Measurements from ENCODE around the gene PHETA1. TPM values are rescaled to one million over a fixed set of nuclear protein-coding genes. Genes with fewer than 3 reads are reported as not detected.

Gene PHETA1
- total and polyA plus RNA-seq, 2 experiments from 2014 or later: 5.3 to 12.9 TPM

DNA sequence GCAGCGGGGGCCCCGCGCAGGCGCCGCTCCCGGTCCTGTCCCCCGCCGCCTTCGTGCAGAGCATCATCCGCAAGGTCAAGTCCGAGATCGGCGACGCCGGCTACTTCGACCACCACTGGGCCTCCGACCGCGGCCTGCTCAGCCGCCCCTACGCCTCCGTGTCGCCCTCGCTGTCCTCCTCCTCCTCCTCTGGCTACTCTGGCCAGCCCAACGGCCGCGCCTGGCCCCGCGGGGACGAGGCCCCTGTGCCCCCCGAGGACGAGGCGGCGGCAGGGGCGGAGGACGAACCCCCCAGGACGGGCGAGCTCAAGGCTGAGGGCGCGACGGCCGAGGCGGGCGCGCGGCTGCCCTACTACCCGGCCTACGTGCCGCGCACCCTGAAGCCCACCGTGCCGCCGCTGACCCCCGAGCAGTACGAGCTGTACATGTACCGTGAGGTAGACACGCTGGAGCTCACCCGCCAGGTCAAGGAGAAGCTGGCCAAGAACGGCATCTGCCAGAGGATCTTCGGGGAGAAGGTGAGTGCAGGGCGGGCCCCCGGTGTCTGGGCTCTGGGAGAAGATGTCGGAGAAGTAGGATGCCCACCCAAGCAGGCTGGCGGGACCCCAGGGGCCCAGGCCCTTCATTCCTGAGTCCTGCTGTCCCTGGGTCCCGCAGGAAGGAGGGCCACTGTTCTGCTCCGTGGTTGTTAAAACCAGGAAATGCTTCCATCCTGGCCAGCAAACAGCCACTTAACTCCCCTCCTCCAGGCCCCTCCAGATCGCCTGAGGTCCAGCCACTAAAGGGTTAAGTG is 48.4 kb downstream of the PHETA1 start:
- DNase-seq (ENCODE audit: low spot score): no peak

DNA sequence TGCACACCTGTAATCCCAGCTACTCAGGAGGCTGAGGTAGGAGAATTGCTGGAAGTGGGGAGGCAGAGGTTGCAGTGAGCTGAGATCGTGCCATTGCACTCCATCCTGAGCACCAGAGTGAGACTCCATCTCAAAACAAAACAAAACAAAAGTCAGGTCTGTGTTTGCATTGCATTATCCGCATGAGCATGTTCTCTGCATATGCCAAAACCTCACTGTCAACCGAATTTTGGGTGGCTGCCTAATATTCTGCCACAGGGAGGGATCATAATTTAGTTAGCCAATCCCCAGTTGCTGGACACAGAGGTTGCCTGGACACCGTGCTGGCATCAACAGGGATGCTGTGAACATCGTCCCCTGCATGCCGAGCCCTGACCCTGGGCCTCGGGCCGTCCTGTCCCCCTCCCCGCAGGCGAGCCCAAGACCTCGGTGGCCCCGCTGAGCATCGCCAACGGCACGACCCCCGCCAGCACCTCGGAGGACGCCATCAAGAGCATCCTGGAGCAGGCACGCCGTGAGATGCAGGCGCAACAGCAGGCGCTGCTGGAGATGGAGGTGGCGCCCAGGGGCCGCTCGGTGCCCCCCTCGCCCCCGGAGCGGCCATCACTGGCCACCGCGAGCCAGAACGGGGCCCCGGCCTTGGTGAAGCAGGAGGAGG is 49.2 kb downstream of the PHETA1 start:
- Histone ChIP-seq H3F3A (replicated peaks; ENCODE audit: low read depth) (no peaks in the 10 kb centered on the region), H3K9me2 (ENCODE audit: insufficient read depth) (no peaks in the 10 kb centered on the region), H3K4me2 (no peak overlapping the region), H3K79me2 (replicated peaks; ENCODE audit: insufficient read depth) (no peaks in the 10 kb centered on the region), H2AFZ (no peak overlapping the region), H4K20me1 (replicated peaks; ENCODE audit: insufficient read depth) (no peaks in the 10 kb centered on the region), H3K4me3 (no peak overlapping the region), H3K36me3 (ENCODE audit: insufficient read depth) (no peaks in the 10 kb centered on the region), H3K27me3 (ENCODE audit: insufficient read depth) (no peaks in the 10 kb centered on the region), H3K27ac (ENCODE audit: low read depth) (no peak overlapping the region), H3K4me1 (ENCODE audit: insufficient read depth) (no peaks in the 10 kb centered on the region)
- ATAC-seq: no peak
- H3K36me3 Mint-ChIP-seq (ENCODE audit: low read depth): no peaks in the 10 kb centered on the region; the same call in 2 of the 3 replicates
- H3K4me1 Mint-ChIP-seq: no peaks in the 10 kb centered on the region
- H3K4me3 Mint-ChIP-seq: no peak overlapping the region
- H3K27ac Mint-ChIP-seq: no peak overlapping the region
- no peak for DNase-seq (ENCODE audit: low spot score)
- peaks cover 3% of the 10 kb centered on the region; the same call in 1 of the 3 replicates for H3K9me3 Mint-ChIP-seq
- peaks cover 10% of the 10 kb centered on the region for H3K27me3 Mint-ChIP-seq (ENCODE audit: insufficient read depth, low read depth, poor library complexity)
- TF ChIP-seq ZNF114 (CRISPR knock-in tag; IDR thresholded peaks at IDR 0.05) (no peak), ZNF331 (CRISPR knock-in tag; IDR thresholded peaks at IDR 0.05; ENCODE audit: low read depth) (no peak), EZH2 (IDR thresholded peaks at IDR 0.05; ENCODE audit: low read depth, unreplicated experiment) (no peak), JUNB (IDR thresholded peaks at IDR 0.05; ENCODE audit: unreplicated experiment) (no peak), STAT1 (IDR thresholded peaks at IDR 0.05; ENCODE audit: unreplicated experiment) (no peak), CREB1 (CRISPR knock-in tag; IDR thresholded peaks at IDR 0.05; ENCODE audit: low read depth) (no peak), NANOG (IDR thresholded peaks at IDR 0.05; ENCODE audit: borderline replicate concordance) (no peak)
- TF ChIP-seq, protein P1, sequence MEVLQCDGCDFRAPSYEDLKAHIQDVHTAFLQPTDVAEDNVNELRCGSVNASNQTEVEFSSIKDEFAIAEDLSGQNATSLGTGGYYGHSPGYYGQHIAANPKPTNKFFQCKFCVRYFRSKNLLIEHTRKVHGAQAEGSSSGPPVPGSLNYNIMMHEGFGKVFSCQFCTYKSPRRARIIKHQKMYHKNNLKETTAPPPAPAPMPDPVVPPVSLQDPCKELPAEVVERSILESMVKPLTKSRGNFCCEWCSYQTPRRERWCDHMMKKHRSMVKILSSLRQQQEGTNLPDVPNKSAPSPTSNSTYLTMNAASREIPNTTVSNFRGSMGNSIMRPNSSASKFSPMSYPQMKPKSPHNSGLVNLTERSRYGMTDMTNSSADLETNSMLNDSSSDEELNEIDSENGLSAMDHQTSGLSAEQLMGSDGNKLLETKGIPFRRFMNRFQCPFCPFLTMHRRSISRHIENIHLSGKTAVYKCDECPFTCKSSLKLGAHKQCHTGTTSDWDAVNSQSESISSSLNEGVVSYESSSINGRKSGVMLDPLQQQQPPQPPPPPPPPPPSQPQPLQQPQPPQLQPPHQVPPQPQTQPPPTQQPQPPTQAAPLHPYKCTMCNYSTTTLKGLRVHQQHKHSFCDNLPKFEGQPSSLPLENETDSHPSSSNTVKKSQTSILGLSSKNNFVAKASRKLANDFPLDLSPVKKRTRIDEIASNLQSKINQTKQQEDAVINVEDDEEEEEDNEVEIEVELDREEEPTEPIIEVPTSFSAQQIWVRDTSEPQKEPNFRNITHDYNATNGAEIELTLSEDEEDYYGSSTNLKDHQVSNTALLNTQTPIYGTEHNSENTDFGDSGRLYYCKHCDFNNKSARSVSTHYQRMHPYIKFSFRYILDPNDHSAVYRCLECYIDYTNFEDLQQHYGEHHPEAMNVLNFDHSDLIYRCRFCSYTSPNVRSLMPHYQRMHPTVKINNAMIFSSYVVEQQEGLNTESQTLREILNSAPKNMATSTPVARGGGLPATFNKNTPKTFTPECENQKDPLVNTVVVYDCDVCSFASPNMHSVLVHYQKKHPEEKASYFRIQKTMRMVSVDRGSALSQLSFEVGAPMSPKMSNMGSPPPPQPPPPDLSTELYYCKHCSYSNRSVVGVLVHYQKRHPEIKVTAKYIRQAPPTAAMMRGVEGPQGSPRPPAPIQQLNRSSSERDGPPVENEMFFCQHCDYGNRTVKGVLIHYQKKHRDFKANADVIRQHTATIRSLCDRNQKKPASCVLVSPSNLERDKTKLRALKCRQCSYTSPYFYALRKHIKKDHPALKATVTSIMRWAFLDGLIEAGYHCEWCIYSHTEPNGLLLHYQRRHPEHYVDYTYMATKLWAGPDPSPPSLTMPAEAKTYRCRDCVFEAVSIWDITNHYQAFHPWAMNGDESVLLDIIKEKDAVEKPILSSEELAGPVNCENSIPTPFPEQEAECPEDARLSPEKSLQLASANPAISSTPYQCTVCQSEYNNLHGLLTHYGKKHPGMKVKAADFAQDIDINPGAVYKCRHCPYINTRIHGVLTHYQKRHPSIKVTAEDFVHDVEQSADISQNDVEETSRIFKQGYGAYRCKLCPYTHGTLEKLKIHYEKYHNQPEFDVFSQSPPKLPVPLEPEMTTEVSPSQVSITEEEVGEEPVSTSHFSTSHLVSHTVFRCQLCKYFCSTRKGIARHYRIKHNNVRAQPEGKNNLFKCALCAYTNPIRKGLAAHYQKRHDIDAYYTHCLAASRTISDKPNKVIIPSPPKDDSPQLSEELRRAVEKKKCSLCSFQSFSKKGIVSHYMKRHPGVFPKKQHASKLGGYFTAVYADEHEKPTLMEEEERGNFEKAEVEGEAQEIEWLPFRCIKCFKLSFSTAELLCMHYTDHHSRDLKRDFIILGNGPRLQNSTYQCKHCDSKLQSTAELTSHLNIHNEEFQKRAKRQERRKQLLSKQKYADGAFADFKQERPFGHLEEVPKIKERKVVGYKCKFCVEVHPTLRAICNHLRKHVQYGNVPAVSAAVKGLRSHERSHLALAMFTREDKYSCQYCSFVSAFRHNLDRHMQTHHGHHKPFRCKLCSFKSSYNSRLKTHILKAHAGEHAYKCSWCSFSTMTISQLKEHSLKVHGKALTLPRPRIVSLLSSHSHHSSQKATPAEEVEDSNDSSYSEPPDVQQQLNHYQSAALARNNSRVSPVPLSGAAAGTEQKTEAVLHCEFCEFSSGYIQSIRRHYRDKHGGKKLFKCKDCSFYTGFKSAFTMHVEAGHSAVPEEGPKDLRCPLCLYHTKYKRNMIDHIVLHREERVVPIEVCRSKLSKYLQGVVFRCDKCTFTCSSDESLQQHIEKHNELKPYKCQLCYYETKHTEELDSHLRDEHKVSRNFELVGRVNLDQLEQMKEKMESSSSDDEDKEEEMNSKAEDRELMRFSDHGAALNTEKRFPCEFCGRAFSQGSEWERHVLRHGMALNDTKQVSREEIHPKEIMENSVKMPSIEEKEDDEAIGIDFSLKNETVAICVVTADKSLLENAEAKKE (CRISPR knock-in tag; IDR thresholded peaks at IDR 0.05): no peak
- TF ChIP-seq, protein P2, sequence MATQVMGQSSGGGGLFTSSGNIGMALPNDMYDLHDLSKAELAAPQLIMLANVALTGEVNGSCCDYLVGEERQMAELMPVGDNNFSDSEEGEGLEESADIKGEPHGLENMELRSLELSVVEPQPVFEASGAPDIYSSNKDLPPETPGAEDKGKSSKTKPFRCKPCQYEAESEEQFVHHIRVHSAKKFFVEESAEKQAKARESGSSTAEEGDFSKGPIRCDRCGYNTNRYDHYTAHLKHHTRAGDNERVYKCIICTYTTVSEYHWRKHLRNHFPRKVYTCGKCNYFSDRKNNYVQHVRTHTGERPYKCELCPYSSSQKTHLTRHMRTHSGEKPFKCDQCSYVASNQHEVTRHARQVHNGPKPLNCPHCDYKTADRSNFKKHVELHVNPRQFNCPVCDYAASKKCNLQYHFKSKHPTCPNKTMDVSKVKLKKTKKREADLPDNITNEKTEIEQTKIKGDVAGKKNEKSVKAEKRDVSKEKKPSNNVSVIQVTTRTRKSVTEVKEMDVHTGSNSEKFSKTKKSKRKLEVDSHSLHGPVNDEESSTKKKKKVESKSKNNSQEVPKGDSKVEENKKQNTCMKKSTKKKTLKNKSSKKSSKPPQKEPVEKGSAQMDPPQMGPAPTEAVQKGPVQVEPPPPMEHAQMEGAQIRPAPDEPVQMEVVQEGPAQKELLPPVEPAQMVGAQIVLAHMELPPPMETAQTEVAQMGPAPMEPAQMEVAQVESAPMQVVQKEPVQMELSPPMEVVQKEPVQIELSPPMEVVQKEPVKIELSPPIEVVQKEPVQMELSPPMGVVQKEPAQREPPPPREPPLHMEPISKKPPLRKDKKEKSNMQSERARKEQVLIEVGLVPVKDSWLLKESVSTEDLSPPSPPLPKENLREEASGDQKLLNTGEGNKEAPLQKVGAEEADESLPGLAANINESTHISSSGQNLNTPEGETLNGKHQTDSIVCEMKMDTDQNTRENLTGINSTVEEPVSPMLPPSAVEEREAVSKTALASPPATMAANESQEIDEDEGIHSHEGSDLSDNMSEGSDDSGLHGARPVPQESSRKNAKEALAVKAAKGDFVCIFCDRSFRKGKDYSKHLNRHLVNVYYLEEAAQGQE (IDR thresholded peaks at IDR 0.05; ENCODE audit: unreplicated experiment): no peak

More for the DNA sequence above, 48.4 kb downstream of the PHETA1 start:
- Mint-ChIP-seq H3K4me3 (no peak overlapping the region), H3K36me3 (ENCODE audit: low read depth) (no peaks in the 10 kb centered on the region; the same call in 2 of the 3 replicates), H3K9me3 (peaks cover 3% of the 10 kb centered on the region; the same call in 1 of the 3 replicates), H3K4me1 (no peaks in the 10 kb centered on the region), H3K27me3 (ENCODE audit: insufficient read depth, low read depth, poor library complexity) (peaks cover 10% of the 10 kb centered on the region), H3K27ac (no peak overlapping the region)
- H3F3A ChIP-seq (replicated peaks; ENCODE audit: low read depth): peaks cover 4% of the 10 kb centered on the region
- H3K36me3 ChIP-seq (ENCODE audit: insufficient read depth): no peaks in the 10 kb centered on the region
- no peaks in the 10 kb centered on the region for H3K79me2 ChIP-seq (replicated peaks; ENCODE audit: insufficient read depth)
- no peaks in the 10 kb centered on the region for H3K27me3 ChIP-seq (ENCODE audit: insufficient read depth)
- H4K20me1 ChIP-seq (replicated peaks; ENCODE audit: insufficient read depth): no peaks in the 10 kb centered on the region
- H3K9me2 ChIP-seq (ENCODE audit: insufficient read depth): no peaks in the 10 kb centered on the region
- no peaks in the 10 kb centered on the region for H3K4me1 ChIP-seq (ENCODE audit: insufficient read depth)
- no peak overlapping the region for H3K4me3 ChIP-seq
- H2AFZ ChIP-seq: no peak overlapping the region
- ATAC-seq: no peak
- TF ChIP-seq STAT1 (IDR thresholded peaks at IDR 0.05; ENCODE audit: unreplicated experiment) (no peak), ZNF331 (CRISPR knock-in tag; IDR thresholded peaks at IDR 0.05; ENCODE audit: low read depth) (no peak), POLR2AphosphoS5 (IDR thresholded peaks at IDR 0.05; ENCODE audit: low read depth) (no peak), JUNB (IDR thresholded peaks at IDR 0.05; ENCODE audit: unreplicated experiment) (no peak)
- no peak overlapping the region for H3K4me2 ChIP-seq
- H3K27ac ChIP-seq (ENCODE audit: low read depth): no peak overlapping the region

Data from GM23338 (cell line).